Smooth muscle cell (in vitro differentiated cells): ENCODE data around the gene MAPK11. TPM values are rescaled to one million over a fixed set of nuclear protein-coding genes. Genes with fewer than 3 reads are reported as not detected.

Experiments
- DNase-seq: peaks from one replicate; lab custom pipeline; 2025; ENCODE audit not compliant: unreplicated experiment; lab: John Stamatoyannopoulos, UW
- H2AFZ ChIP-seq: fragments of 200-600 bp; sonication (generic); 2 replicates; pipeline ENCODE4 v1.6.0; 2016; ENCODE audit warnings: antibody characterized with exemption, low read depth, mild to moderate bottlenecking
- H3F3A ChIP-seq: fragments of 200-600 bp; sonication (generic); 2 replicates; pipeline ENCODE4 v1.6.0; 2017; ENCODE audit warnings: antibody characterized with exemption, low read depth
- H3K27ac ChIP-seq: fragments of 200-600 bp; sonication (generic); 2 replicates; pipeline ENCODE4 v1.5.1; 2016; ENCODE audit warnings: low read depth, mild to moderate bottlenecking
- H3K27me3 ChIP-seq: fragments of 200-600 bp; sonication (generic); 2 replicates; pipeline ENCODE4 v1.6.1; 2016; ENCODE audit warnings: low read depth, mild to moderate bottlenecking
- H3K36me3 ChIP-seq: fragments of 200-600 bp; sonication (generic); 2 replicates; pipeline ENCODE4 v1.5.1; 2016; ENCODE audit warnings: low read depth
- H3K4me1 ChIP-seq: fragments of 200-600 bp; sonication (generic); 2 replicates; pipeline ENCODE4 v1.5.1; 2016; ENCODE audit warnings: low read depth
- H3K4me2 ChIP-seq: fragments of 200-600 bp; sonication (generic); 2 replicates; pipeline ENCODE4 v1.6.0; 2016; ENCODE audit warnings: mild to moderate bottlenecking
- H3K4me3 ChIP-seq: fragments of 200-600 bp; sonication (generic); 2 replicates; pipeline ENCODE4 v1.5.1; 2016; ENCODE audit warnings: mild to moderate bottlenecking
- H3K79me2 ChIP-seq: fragments of 200-600 bp; sonication (generic); 2 replicates; pipeline ENCODE4 v1.6.0; 2016; ENCODE audit warnings: low read depth, mild to moderate bottlenecking
- H3K9ac ChIP-seq: fragments of 200-600 bp; sonication (generic); 2 replicates; pipeline ENCODE4 v1.6.0; 2016; ENCODE audit warnings: low read depth
- H3K9me3 ChIP-seq: fragments of 200-600 bp; sonication (generic); replicated peaks from 2 replicates; pipeline ENCODE4 v1.5.1; 2016; ENCODE audit warnings: low read depth
- H4K20me1 ChIP-seq: fragments of 200-600 bp; sonication (generic); 2 replicates; pipeline ENCODE4 v1.6.0; 2016; ENCODE audit warnings: low read depth
- CTCF ChIP-seq: fragments of 200-600 bp; sonication (generic); IDR thresholded peaks from 2 replicates; pipeline ENCODE4 v1.5.1; 2017; ENCODE audit warnings: borderline replicate concordance, mild to moderate bottlenecking, antibody characterized with exemption; ENCODE audit not compliant: insufficient read depth, poor library complexity, severe bottlenecking
- WGBS: methylation state at CpG from one replicate; pipeline ENCODE4 v1.1.7; 2016; ENCODE audit warnings: low lambda C conversion rate; 5-methylcytosine and 5-hydroxymethylcytosine counted together
- polyA plus RNA-seq: library from polyadenylated mRNA; unstranded; fragments of >200 nt; fragmentation: Nextera tagmentation; extraction: Ambion mirVana; gene quantifications from 2 replicates; pipeline ENCODE4 v1.2.1, GENCODE V29; 2016
- total RNA-seq: library from RNA; depleted of rRNA; stranded (reverse); fragments of >200 nt; gene quantifications from 2 replicates; pipeline ENCODE4 v1.2.3, GENCODE V29; 2014

The MAPK11 gene
- total and polyA plus RNA-seq, 2 experiments from 2014 or later, result 0.65 to 4.2 TPM

- peaks cover 13% of the 10 kb centered on the region for H4K20me1 ChIP-seq
- H2AFZ ChIP-seq, result no peak overlapping the region
- WGBS, result 98% methylated on average over 17 of the region's 29 CpGs
- H3K79me2 ChIP-seq, result peaks cover 14% of the 10 kb centered on the region
- H3F3A ChIP-seq, result peaks cover 26% of the 10 kb centered on the region
- peaks cover 11% of the 10 kb centered on the region for H3K4me1 ChIP-seq
- no peak overlapping the region for H3K4me2 ChIP-seq
- TF ChIP-seq CTCF, result no peak
- H3K9ac ChIP-seq, result no peak overlapping the region
- H3K27ac ChIP-seq, result no peak overlapping the region
- no peaks in the 10 kb centered on the region for H3K36me3 ChIP-seq
- no peaks in the 10 kb centered on the region for H3K9me3 ChIP-seq
- H3K4me3 ChIP-seq, result no peak overlapping the region
- no peak for DNase-seq
- no peaks in the 10 kb centered on the region for H3K27me3 ChIP-seq
These were observed 21.7 kb downstream of the MAPK11 start for GRCh38 chr22:50248196-50249081.

- H3K79me2 ChIP-seq, result peaks cover 21% of the 10 kb centered on the region
- no peak for TF ChIP-seq CTCF
- no peak for DNase-seq
- peaks cover 17% of the 10 kb centered on the region for H4K20me1 ChIP-seq
- H3K27ac ChIP-seq, result no peak overlapping the region
- H3K4me3 ChIP-seq, result no peak overlapping the region
- no peak overlapping the region for H2AFZ ChIP-seq
- H3F3A ChIP-seq, result peaks cover 26% of the 10 kb centered on the region
- no peaks in the 10 kb centered on the region for H3K27me3 ChIP-seq
- H3K36me3 ChIP-seq, result no peaks in the 10 kb centered on the region
- no peak overlapping the region for H3K9ac ChIP-seq
- H3K4me1 ChIP-seq, result peaks cover 16% of the 10 kb centered on the region
- no peak overlapping the region for H3K4me2 ChIP-seq
- no peaks in the 10 kb centered on the region for H3K9me3 ChIP-seq
- 70% methylated on average over 14 of the region's 16 CpGs for WGBS
These were observed 22.4 kb downstream of the MAPK11 start for GRCh38 chr22:50247748-50248147.

DNA sequence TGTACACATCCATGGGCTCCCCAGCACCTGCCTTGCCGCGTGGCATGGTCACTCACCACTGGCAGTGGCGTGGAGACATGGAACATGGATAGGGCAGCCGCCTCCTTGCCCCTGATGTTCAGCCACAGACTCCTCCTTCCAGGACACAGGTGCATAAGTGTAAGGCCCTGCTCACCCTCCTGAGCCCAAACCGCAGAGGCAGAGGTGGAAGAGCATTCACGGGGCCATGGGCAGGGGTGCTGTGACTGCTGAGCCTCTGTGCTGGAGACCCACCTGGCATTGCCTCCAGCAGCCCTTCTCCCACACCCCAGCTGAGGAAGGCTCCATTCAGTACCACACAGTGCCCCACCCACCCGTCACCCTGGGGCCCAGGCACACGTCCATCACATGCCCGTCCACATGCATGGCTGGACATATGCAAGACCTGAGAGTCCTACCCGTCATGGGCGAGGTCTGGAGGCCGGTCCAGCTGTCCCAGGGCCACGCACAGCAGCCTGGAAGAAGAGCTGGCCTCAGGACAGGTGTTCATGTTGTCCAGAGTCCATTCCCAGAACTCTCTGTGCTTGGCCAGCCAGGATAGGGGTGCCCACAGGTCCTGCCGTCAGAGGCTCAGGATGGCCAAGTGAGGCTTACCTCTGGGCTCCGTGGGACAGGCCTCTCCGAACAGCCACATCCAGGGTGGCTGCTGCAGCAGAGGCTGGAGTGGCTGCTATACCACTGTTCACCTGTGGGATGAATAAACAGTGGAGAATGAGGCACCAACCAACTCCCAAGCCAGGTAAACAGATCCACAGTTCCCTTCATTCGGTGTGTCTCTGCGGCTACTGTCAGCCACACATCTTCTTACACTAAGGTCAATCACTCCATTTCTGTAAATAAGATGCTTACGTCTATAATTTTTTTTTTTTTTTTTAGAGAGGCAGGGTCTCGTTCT, 23.7 kb downstream of the MAPK11 start:
- no peak for TF ChIP-seq CTCF
- Histone ChIP-seq H3K27me3 (no peaks in the 10 kb centered on the region), H3K36me3 (no peaks in the 10 kb centered on the region), H3K4me2 (no peak overlapping the region), H3K4me3 (no peak overlapping the region), H3K4me1 (peaks cover 18% of the 10 kb centered on the region), H3K9me3 (no peaks in the 10 kb centered on the region), H3F3A (peaks cover 13% of the 10 kb centered on the region), H3K79me2 (peaks cover 32% of the 10 kb centered on the region), H3K27ac (no peak overlapping the region), H3K9ac (no peak overlapping the region), H2AFZ (no peak overlapping the region), H4K20me1 (peaks cover 30% of the 10 kb centered on the region)
- WGBS, result 96% methylated on average over 20 of the region's 20 CpGs
- no peak for DNase-seq
